Measurements from ENCODE around the gene CPAMD8.
"Not testable (repeated sequence)": the region's sequence is repeated elsewhere in the genome, so short reads cannot be mapped to it uniquely, and the experiment has no call there.

Gene CPAMD8

DNA sequence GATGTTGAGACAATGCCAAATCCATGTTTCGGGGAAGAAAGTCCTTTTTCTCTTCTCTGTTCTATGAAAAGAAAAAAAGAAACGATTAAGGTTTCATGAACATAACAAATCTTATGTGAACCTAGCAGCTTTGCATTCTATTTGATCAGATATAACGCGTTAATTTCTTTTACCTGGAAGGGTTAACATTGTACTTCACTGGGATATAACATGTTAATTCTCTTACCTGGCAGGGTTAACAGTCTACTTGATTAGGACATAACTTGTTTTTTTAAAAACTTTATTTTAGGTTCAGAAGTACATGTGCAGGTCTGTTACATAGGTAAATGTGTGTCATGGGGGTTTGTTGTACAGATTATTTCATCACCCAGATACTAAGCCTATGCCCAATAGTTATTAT lies 68.8 kb downstream of the CPAMD8 start:
- in situ Hi-C loops (cut with MboI; ENCODE audit: low pct_unique_long_range_greater_than_20kb, low sequenced_read_pairs), result no loop called here
- DNase-seq, result no peak

DNA sequence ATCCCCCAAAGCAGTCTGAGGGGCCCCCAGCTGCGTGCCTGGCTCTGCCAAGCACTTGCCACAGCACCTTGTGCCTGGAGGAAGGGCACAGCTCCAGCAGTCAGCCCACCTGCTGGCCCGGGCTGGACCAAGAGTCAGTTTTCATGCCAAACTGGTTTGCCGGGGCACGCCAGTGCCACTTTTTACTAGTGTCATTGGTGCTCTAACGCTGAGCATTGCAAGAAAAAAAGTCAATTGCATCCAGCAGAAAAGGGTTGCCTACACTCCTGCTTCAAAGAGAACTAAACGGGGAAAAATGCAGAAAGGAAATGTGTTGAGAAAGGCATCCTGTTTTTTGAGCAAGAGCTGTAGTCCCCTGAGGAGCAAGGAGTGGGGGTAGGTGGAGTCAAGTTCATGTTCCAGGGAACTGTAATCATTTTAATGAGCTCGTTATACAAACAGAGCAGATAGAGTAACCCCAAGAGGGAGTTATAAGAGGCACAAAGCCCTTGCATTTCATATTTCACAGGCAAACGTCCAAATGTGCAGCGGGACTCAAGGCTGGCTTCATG lies 69.4 kb downstream of the CPAMD8 start:
- DNase-seq, result no peak
- in situ Hi-C loops (cut with MboI; ENCODE audit: low pct_unique_long_range_greater_than_20kb, low sequenced_read_pairs), result no loop called here

DNA sequence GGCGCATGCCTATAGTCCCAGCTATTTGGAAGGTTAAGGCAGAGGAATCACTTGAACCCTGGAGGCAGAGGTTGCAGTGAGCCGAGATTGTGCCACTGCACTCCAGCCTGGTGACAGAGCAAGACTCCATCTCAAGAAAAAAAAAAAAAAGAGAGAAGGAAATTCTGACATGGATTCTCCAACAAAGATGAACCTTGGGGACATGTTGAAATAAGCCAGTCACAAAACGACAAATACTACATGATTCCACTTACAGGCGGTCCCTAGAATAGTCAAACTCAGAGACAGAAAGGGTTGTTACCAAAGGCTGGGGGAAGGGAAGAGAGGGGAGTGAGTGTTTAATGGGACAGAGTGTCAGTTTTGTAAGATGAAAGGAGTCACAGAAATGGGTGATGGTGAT lies 71.4 kb downstream of the CPAMD8 start:
- in situ Hi-C loops (cut with MboI; ENCODE audit: low pct_unique_long_range_greater_than_20kb, low sequenced_read_pairs), result no loop called here
- no peak for DNase-seq

- DNase-seq, result no peak
- in situ Hi-C loops (cut with MboI; ENCODE audit: low pct_unique_long_range_greater_than_20kb, low sequenced_read_pairs), result no loop called here
These were observed 74.6 kb downstream of the CPAMD8 start for GRCh38 chr19:16952046-16952445.

DNA sequence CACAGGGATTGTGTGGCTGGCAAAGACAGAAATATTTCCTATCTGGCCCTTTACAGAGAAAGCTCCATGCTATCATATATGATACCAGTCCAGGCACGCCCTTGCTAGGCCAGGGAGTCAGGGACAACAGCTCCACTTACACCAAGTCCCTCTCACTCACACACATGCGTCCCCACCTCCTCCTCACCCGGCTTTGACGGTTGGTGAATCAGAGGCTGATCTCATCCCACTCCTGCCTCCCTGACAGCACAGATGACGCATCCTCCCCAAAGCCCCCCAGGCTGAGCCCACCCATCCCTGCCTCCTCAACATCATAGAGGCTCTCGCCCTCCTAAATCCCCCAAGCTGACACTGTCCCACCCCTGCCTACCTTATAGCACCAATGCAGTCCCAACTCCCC lies 75.1 kb downstream of the CPAMD8 start:
- DNase-seq, result no peak
- in situ Hi-C loops (cut with MboI; ENCODE audit: low pct_unique_long_range_greater_than_20kb, low sequenced_read_pairs), result no loop called here

GRCh38 chr19:16949496-16950023 lies 77.0 kb downstream of the CPAMD8 start:
- in situ Hi-C loops (cut with MboI; ENCODE audit: low pct_unique_long_range_greater_than_20kb, low sequenced_read_pairs), result no loop called here
- DNase-seq, result no peak

GRCh38 chr19:16946951-16947940 lies 79.4 kb downstream of the CPAMD8 start:
- in situ Hi-C loops (cut with MboI; ENCODE audit: low pct_unique_long_range_greater_than_20kb, low sequenced_read_pairs), result no loop called here
- DNase-seq, result no peak

- in situ Hi-C loops (cut with MboI; ENCODE audit: low pct_unique_long_range_greater_than_20kb, low sequenced_read_pairs), result no loop called here
These were observed 80.7 kb downstream of the CPAMD8 start for GRCh38 chr19:16945762-16946465.

DNA sequence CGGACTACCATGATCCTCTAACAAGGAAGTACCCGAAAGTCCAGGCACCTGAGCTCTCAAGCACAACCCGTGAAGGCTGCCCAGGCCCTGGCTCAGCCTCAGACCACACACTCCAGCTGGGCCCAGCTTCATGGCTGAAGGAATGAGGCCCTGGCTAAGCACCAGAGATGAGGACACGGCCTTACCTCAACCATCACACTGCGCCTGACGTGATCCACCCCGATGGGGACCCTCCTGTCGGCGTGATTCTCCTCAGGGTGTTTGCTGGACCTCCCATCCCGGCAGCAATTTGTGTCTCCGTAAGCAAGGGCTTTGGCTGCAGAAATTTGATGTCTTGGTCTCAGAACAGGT lies 81.3 kb downstream of the CPAMD8 start:
- in situ Hi-C loops (cut with MboI; ENCODE audit: low pct_unique_long_range_greater_than_20kb, low sequenced_read_pairs), result no loop called here
- no peak for DNase-seq

More at GRCh38 chr19:16945762-16946465, 80.7 kb downstream of the CPAMD8 start:
- no peak for DNase-seq

DNA sequence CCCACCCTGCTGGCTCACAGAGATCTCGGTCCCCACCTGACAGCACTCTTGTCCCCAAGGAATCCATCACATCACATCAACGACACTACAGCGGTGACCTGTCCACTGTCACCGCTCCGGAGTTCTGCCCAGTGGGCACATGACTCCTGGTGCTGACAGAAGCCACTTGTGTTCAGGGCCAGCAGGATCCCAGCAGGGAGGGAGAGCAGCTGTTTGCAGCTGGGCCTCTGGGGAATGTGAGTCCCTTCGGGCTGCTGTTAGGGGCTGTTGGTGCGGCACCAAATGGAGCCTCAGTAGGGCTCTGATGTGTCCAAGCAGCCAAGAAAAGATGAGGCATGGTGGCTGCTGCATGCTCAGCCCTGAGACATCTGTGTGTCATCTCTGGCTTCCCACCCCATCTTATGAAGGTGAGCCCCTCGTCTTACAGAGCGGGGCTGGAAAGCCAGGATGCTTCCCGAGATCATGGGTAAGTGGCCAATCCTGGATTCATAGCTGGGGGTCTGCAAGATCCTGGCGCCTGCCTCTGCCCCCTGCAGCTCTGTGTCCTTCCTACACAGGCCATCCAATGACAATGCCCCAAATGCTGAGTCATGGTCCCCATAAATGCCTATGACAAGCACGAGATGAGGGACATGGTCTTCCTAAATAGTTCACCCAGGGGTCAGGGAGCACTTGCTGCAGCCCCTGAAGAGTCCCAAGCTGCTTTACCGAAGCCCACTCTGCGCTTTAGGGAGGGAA lies 81.8 kb downstream of the CPAMD8 start:
- in situ Hi-C loops (cut with MboI; ENCODE audit: low pct_unique_long_range_greater_than_20kb, low sequenced_read_pairs), result no loop called here
- no peak for DNase-seq

- DNase-seq, result no peak
- in situ Hi-C loops (cut with MboI; ENCODE audit: low pct_unique_long_range_greater_than_20kb, low sequenced_read_pairs), result no loop called here
These were observed 82.5 kb downstream of the CPAMD8 start for GRCh38 chr19:16943942-16944625.

GRCh38 chr19:16943090-16943489 lies 83.5 kb downstream of the CPAMD8 start:
- in situ Hi-C loops (cut with MboI; ENCODE audit: low pct_unique_long_range_greater_than_20kb, low sequenced_read_pairs); DNase-seq: not testable (repeated sequence)

DNA sequence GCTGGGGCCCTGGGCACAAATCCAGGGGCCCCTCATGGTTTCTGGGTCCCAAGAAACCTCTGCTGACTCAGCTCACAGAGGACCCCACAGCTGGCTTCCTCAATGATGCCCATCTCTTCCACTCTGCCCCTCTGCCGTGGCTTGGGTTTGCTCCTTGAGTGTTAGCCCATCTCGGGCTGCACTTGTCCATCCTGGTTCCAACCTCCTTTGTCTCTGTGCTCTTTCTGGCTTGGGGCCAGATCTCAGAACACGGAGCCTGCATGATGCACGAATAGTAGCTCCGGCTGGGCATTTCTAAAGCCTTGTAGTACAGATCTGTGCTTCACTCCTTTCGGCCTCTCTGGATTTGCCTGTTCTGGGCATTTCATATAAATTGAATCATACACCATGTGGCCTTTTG lies 84.0 kb downstream of the CPAMD8 start:
- DNase-seq, result no peak
- in situ Hi-C loops (cut with MboI; ENCODE audit: low pct_unique_long_range_greater_than_20kb, low sequenced_read_pairs), result no loop called here

- in situ Hi-C loops (cut with MboI; ENCODE audit: low pct_unique_long_range_greater_than_20kb, low sequenced_read_pairs), result no loop called here
- DNase-seq, result no peak
These were observed 86.0 kb downstream of the CPAMD8 start for GRCh38 chr19:16940626-16941025.

- DNase-seq; in situ Hi-C loops (cut with MboI; ENCODE audit: low pct_unique_long_range_greater_than_20kb, low sequenced_read_pairs): not testable (repeated sequence)
These were observed 86.5 kb downstream of the CPAMD8 start for GRCh38 chr19:16940063-16940462.

- no peak for DNase-seq
- in situ Hi-C loops (cut with MboI; ENCODE audit: low pct_unique_long_range_greater_than_20kb, low sequenced_read_pairs), result no loop called here
These were observed 88.4 kb downstream of the CPAMD8 start for GRCh38 chr19:16938211-16938610.

GRCh38 chr19:16937796-16938195 lies 88.8 kb downstream of the CPAMD8 start:
- DNase-seq; in situ Hi-C loops (cut with MboI; ENCODE audit: low pct_unique_long_range_greater_than_20kb, low sequenced_read_pairs): not testable (repeated sequence)

GRCh38 chr19:16936901-16937300 lies 89.7 kb downstream of the CPAMD8 start:
- DNase-seq, result no peak
- in situ Hi-C loops (cut with MboI; ENCODE audit: low pct_unique_long_range_greater_than_20kb, low sequenced_read_pairs), result no loop called here

DNA sequence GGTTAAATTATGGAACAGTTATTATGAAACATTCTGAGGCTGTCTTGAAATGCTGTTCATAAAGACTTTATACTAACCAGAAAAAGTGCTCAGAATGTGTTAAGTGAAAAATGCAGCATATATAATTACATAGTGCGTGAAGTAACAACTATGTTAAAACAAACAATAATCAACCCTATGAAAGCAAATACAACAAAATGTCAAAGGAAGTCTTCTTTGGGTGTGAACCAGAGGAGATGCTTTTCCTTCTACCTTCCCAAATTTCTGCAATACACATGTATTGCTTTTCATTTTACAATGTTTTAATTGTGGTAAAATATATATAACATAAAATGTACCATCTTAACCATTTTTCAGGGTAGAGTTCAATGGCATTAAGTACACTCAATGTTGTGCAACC lies 92.1 kb downstream of the CPAMD8 start:
- no peak for DNase-seq
- in situ Hi-C loops (cut with MboI; ENCODE audit: low pct_unique_long_range_greater_than_20kb, low sequenced_read_pairs), result no loop called here
